ENCODE data around the gene CCIN. TPM values are rescaled to one million over a fixed set of nuclear protein-coding genes. Genes with fewer than 3 reads are reported as not detected.
"Not testable (repeated sequence)": the region's sequence is repeated elsewhere in the genome, so short reads cannot be mapped to it uniquely, and the experiment has no call there.

The CCIN gene
- total and polyA plus RNA-seq, 9 of the 15 experiments (the other 6 are each of a cell fraction or from before 2014, with no cell fraction given) = not detected

- H4K20me1 ChIP-seq (replicated peaks; ENCODE audit: control insufficient read depth, insufficient read depth, low read length); DNase-seq (ENCODE audit: extremely low read depth in 1 of 4, low spot score in 3 of 4); H3K4me1 ChIP-seq (replicated peaks in 1 of 2; ENCODE audit: control insufficient read depth in 2 of 2, insufficient read depth in 2 of 2, low read length in 2 of 2); H3K9me1 ChIP-seq (ENCODE audit: control insufficient read depth, insufficient read depth, low read length); H3K79me2 ChIP-seq (ENCODE audit: control insufficient read depth, insufficient read depth, low read length); CTCF ChIA-PET (ENCODE audit: low intra/inter-chr PET ratio); FAIRE-seq; intact Hi-C loops (cut with micrococcal nuclease); in situ Hi-C loops (cut with MboI); H3K4me2 ChIP-seq (ENCODE audit: insufficient read depth, low read length); H3K4me3 ChIP-seq; H3K9me3 ChIP-seq (replicated peaks; ENCODE audit: control insufficient read depth, insufficient read depth, low read depth, low read length); H3K36me3 ChIP-seq (ENCODE audit: control insufficient read depth, insufficient read depth, low read length); ATAC-seq; H3K9ac ChIP-seq (ENCODE audit: insufficient read depth in 1 of 2, low read depth in 2 of 2, low read length in 2 of 2); H2AFZ ChIP-seq (ENCODE audit: low read depth, low read length); H3K27ac ChIP-seq (ENCODE audit: extremely low read depth, low read depth, low read length); BruUV-seq (replicated peaks): not testable (repeated sequence)
- 39% methylated on average over 3 of the region's 3 CpGs for WGBS (ENCODE audit: insufficient coverage, low coverage, missing lambda C conversion rate)
- POLR2A ChIA-PET = interaction anchor here (1.1 to 3.2 kb wide), 2 partner anchors 9 to 15 kb away, joined by 3 to 13 read pairs; partner anchors contain the start of gene CLTA
- peaks cover 0 to 12% of the 10 kb centered on the region in 2 experiments; a peak in 2 of 5 replicates for H3K27me3 ChIP-seq (ENCODE audit: control insufficient read depth in 2 of 2, insufficient read depth in 2 of 2, low read length in 2 of 2)
Observed at GRCh38 chr9:36175209-36175608, 6.0 kb downstream of the CCIN start.

- H3K27me3 ChIP-seq (ENCODE audit: control insufficient read depth in 2 of 2, insufficient read depth in 2 of 2, low read length in 2 of 2); H3K9ac ChIP-seq (ENCODE audit: insufficient read depth in 1 of 2, low read depth in 2 of 2, low read length in 2 of 2); DNase-seq (ENCODE audit: extremely low read depth in 1 of 4, low spot score in 3 of 4); ATAC-seq; H3K36me3 ChIP-seq (ENCODE audit: control insufficient read depth, insufficient read depth, low read length); H3K4me3 ChIP-seq; H3K27ac ChIP-seq (ENCODE audit: extremely low read depth, low read depth, low read length); H3K4me2 ChIP-seq (ENCODE audit: insufficient read depth, low read length); CTCF ChIA-PET (ENCODE audit: low intra/inter-chr PET ratio); H3K4me1 ChIP-seq (replicated peaks in 1 of 2; ENCODE audit: control insufficient read depth in 2 of 2, insufficient read depth in 2 of 2, low read length in 2 of 2); POLR2A ChIA-PET; FAIRE-seq; intact Hi-C loops (cut with micrococcal nuclease); H3K79me2 ChIP-seq (ENCODE audit: control insufficient read depth, insufficient read depth, low read length); H3K9me1 ChIP-seq (ENCODE audit: control insufficient read depth, insufficient read depth, low read length); H3K9me3 ChIP-seq (replicated peaks; ENCODE audit: control insufficient read depth, insufficient read depth, low read depth, low read length); in situ Hi-C loops (cut with MboI); BruUV-seq (replicated peaks); H2AFZ ChIP-seq (ENCODE audit: low read depth, low read length); H4K20me1 ChIP-seq (replicated peaks; ENCODE audit: control insufficient read depth, insufficient read depth, low read length): not testable (repeated sequence)
- 58% methylated on average over 8 of the region's 10 CpGs for WGBS (ENCODE audit: insufficient coverage, low coverage, missing lambda C conversion rate)
Observed at GRCh38 chr9:36176496-36176895, 7.3 kb downstream of the CCIN start.

All from K562 (cell line).